ENCODE data around the gene MPG.
"Not testable (repeated sequence)": the region's sequence is repeated elsewhere in the genome, so short reads cannot be mapped to it uniquely, and the experiment has no call there.

The MPG gene, protein sequence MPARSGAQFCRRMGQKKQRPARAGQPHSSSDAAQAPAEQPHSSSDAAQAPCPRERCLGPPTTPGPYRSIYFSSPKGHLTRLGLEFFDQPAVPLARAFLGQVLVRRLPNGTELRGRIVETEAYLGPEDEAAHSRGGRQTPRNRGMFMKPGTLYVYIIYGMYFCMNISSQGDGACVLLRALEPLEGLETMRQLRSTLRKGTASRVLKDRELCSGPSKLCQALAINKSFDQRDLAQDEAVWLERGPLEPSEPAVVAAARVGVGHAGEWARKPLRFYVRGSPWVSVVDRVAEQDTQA

DNA sequence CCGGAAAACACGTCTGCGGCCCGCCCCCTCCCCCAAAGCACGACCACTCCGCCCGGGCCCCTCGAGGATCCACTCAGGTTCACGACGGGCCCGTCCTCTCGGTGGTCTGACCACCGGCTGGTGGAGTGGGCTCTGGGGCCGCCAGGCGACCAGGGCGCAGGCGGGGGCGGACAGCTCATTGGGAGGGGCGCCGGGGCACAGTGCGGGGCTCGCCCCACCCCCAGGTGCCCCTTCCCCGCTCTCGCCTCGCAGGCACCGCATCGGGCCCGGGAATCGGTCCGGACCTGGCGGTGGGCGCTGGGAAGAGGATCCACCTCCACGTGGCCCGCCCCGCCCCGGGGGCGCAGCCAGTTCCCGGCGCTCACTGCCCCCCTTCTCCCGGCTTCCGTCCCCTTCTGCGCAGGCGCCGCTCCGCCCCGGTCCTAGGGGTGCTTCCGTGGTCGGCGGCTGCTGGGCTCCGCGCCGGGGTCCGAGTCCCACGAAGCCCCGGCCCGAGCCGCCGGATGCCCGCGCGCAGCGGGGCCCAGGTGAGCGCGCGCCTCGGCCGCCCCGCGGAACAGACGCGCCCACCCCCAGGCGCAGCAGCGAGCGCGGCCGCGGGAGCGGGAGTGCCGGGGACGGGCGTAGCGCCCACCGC lies at the start of gene MPG:
TSS of gene MPG (plus strand) at position 419 of the 637 bp plus-strand sequence. CDS start at position 504, 85 bp downstream.
- in situ Hi-C loops (cut with MboI; ENCODE audit: low pct_unique_long_range_greater_than_20kb, low sequenced_read_pairs) = no loop called here
- DNase-seq = peak; percentile 59

- in situ Hi-C loops (cut with MboI; ENCODE audit: low pct_unique_long_range_greater_than_20kb, low sequenced_read_pairs); DNase-seq: not testable (repeated sequence)
These were observed 47.4 kb upstream of the MPG start for GRCh38 chr16:30627-31026.

DNA sequence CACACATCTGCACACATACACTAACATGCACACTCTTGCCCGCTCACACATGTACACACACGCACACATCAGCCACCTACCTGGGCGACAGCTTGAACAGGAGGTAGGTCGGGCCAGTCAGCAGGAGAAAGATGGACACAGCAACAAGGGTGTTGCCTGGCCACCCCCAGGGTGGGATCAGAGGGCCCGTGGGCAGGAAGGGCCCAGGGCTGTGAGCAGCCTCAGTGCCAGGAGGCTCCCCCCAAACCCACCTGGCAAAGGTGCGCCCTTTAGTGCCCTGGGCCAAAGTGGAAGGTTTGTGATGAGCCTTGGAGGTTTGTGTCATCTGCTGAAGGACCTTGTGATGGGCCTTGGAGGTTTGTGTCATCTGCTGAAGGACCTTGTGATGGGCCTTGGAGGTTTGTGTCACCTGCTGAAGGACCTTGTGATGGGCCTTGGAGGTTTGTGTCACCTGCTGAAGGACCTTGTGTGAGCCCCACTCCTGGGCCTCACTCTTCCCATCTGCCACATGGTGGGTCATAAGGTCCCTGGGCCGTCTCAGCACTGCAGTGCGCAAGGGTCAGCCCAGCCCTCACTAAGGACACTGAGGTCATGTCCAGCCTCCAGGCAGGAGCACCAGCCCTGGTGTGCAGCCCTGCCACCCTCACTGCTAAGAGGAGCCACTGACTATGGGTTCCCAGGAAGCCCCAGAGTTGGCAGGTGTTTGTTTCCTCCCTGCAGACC lies 44.7 kb upstream of the MPG start:
- DNase-seq; in situ Hi-C loops (cut with MboI; ENCODE audit: low pct_unique_long_range_greater_than_20kb, low sequenced_read_pairs): not testable (repeated sequence)

- DNase-seq = no peak
- in situ Hi-C loops (cut with MboI; ENCODE audit: low pct_unique_long_range_greater_than_20kb, low sequenced_read_pairs) = no loop called here
These were observed 44.0 kb upstream of the MPG start for GRCh38 chr16:33877-34647.

DNA sequence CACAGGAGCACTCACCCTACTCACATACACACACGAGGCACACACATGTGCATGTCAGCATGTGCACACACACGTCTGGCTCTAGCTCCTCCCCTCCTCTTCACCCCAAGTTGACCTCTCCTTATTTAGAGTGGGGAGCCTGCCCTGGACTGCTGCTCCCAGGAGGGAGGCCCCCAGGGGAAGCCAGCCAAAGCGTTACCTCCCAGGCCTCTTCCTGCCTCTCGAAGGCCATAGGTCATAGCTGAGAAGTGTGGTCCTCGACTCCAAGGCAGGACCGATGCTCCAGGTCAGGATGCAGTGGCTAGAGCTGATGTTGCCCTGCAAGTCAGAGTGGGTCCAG lies 43.4 kb upstream of the MPG start:
- no peak for DNase-seq
- in situ Hi-C loops (cut with MboI; ENCODE audit: low pct_unique_long_range_greater_than_20kb, low sequenced_read_pairs) = no loop called here

GRCh38 chr16:35011-35677 lies 42.9 kb upstream of the MPG start:
- peak; percentile 64 for DNase-seq
- in situ Hi-C loops (cut with MboI; ENCODE audit: low pct_unique_long_range_greater_than_20kb, low sequenced_read_pairs) = no loop called here

DNA sequence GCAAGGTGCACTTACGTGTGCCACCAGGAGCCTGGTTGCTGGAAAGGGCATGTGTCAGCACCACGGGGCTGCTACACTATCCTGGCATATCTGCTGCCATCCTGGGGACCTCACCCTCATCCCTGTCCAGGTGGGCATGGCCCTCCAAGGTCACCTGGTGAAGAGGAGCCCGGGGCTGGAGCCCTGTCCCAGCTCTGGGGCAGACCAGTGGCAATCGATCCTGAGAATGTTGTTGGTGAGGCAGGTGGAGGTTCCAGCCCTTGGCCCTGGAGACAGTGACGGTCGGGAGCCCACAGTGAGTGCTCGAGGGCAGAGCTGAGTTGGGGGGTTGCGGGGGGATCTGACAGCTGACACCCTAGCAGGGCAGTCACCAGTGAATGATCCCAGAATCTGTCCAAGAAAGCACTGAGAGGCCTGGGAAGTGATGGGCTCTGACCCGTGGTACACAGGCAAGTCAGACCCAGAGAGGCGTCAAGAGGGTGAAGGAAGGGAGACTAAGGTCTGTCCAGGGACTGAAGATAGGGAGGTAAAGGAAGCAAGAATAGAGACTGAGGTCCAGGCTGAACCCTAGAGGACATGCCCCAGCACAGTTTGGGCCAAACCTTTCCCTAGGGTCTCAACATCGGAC lies 42.2 kb upstream of the MPG start:
- no peak for DNase-seq
- in situ Hi-C loops (cut with MboI; ENCODE audit: low pct_unique_long_range_greater_than_20kb, low sequenced_read_pairs) = no loop called here

DNA sequence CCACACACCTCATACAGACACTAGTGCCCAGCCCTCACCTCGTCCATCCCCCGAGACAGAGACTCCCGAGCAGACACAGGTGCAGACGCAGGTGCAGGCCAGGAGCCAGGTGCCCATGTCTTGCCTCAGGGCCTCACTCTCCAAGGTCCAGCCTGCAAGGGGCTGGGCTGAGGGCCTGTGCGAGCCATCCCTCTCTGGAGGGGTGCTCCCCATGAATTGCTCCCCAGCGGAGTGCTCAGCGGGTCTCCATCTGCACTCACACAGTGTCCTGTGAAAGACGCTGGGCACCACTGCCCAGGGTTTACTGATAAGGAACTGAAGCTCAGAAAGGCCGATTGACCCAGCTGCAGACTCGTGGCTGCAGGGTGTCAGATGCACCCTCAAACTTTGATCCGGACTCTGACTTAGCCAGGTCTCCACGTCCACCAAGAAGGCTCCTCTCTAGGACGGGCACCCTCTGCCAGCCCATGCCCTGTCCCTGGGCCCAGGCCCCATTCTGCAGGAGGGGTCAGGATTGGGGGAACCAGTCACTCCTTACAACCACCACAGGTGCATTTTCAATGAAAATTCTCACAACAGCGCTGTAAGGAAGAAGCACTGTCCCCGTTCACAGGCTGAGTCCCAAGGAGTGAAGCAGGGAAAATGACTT lies 41.6 kb upstream of the MPG start:
- DNase-seq = no peak
- in situ Hi-C loops (cut with MboI; ENCODE audit: low pct_unique_long_range_greater_than_20kb, low sequenced_read_pairs) = no loop called here

- in situ Hi-C loops (cut with MboI; ENCODE audit: low pct_unique_long_range_greater_than_20kb, low sequenced_read_pairs) = no loop called here
- no peak for DNase-seq
These were observed 40.5 kb upstream of the MPG start for GRCh38 chr16:37511-37910.

DNA sequence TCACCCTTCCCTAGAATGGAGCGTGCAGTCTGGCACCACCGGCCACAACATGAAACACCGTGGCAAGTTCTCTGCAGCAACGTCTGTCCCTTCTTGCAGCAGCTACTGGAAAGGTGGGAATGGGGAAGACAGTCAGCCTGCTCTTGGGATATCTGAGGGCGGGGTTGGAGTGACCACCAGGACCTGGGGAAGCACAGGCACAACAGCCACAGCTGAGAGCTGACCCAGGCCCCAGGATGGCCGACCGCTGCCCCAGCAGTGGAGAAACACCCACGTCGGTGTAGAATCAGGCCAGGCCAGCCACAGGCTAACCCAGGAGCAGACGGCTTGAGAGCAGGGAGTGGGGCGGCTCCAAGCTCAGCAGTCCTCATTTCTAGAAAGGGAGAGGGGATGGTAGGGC lies 39.8 kb upstream of the MPG start:
- DNase-seq; in situ Hi-C loops (cut with MboI; ENCODE audit: low pct_unique_long_range_greater_than_20kb, low sequenced_read_pairs): not testable (repeated sequence)

DNA sequence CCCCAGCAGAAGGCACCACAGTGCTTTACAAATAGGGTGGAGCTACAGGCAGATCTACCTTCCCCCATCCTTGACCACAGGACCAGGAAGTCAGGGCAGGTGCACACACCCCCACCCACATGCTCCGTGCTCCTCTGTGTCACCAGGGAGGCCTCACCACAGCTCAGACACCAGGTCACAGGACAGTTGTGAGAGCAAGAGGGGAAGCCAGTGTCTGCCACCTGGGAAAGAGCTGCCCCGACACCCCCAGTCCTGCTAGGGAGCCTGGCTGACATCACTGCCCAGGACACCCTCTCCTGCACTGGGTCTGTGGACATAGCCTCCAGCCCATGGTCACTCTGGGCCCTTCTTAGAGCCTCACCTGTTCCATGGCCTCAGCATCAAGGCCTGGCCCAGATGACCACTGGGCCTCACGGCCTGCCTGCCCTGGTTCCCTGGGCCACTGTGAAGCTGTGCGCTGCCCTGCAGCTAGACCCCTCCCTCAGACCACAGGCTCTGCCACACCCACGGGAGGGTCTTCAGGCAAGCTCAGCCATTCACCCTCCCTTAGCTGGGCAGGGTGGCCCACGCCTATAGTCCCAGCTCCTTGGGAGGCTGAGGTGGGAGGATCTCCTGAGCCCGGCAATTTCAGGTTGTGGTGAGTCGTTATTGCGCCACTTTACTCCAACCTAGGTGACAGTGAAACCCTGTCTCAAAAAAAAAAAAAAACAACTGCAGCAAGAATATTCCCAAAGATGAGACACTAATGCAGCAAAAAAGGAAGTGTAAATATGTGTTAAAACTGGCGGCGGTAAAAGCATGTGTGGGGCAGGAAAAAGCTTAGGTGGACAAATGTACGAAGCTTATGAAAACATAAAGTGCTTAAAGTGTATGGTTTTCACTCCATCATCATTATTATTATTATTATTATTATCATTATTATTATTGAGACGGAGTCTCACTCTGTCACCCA lies 38.8 kb upstream of the MPG start:
- in situ Hi-C loops (cut with MboI; ENCODE audit: low pct_unique_long_range_greater_than_20kb, low sequenced_read_pairs) = no loop called here
- peak; percentile 56 for DNase-seq

DNA sequence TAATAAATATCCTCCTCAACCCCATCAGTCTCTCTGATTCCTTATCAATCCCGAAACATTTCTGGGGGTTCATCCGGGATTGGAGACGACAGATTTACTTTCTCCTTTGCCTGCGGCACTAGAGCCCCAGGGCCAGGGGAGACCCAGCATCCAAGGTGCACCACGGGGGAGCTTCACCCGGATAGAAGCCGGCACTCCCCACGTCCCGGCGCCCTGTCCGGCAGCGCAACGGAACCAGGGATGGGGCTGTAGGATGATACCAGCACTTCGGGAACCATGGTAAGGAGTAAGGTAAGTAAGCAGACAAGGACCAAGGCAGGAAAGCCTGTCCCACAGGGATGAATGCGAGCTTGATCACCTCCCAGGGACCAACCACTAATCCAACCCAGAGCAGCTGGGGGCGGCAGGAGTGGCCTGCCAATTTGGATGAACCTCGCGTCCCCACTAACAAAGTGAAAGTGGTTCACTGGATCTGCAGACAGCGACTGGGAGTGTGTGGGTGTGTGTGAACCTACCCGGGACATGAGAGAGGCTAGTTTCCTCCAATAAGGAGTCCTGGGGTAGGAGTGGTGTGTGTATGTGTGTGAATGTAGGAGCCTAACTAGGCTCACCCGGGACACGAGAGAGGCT lies 36.5 kb upstream of the MPG start:
- in situ Hi-C loops (cut with MboI; ENCODE audit: low pct_unique_long_range_greater_than_20kb, low sequenced_read_pairs) = no loop called here
- no peak for DNase-seq

- DNase-seq = no peak
- in situ Hi-C loops (cut with MboI; ENCODE audit: low pct_unique_long_range_greater_than_20kb, low sequenced_read_pairs) = no loop called here
These were observed 36.0 kb upstream of the MPG start for GRCh38 chr16:42069-42457.

DNA sequence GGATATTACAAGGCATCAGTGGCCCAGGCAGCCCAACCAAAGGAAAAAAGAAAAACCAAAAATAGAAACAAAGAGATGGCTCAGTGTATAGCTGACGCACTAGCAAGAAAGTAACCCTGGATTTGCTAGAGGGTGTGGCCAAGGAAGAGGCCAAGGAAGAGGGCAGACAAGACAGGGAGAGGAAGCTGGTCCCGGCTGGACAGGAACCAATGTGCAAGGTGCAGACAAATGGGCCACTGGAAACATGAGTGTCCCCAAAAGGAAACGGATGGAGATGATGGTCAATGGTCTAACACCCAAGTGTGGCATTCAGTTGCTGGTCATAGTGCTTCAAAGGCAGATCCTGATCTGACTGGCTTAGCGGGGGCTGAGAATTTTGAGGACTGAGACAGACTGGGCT lies 35.3 kb upstream of the MPG start:
- in situ Hi-C loops (cut with MboI; ENCODE audit: low pct_unique_long_range_greater_than_20kb, low sequenced_read_pairs) = no loop called here
- no peak for DNase-seq

- DNase-seq = no peak
- in situ Hi-C loops (cut with MboI; ENCODE audit: low pct_unique_long_range_greater_than_20kb, low sequenced_read_pairs) = no loop called here
These were observed 34.7 kb upstream of the MPG start for GRCh38 chr16:43294-43693.

GRCh38 chr16:44655-45054 lies 33.4 kb upstream of the MPG start:
- DNase-seq = no peak
- in situ Hi-C loops (cut with MboI; ENCODE audit: low pct_unique_long_range_greater_than_20kb, low sequenced_read_pairs) = no loop called here

- DNase-seq = no peak
- in situ Hi-C loops (cut with MboI; ENCODE audit: low pct_unique_long_range_greater_than_20kb, low sequenced_read_pairs) = no loop called here
These were observed 32.6 kb upstream of the MPG start for GRCh38 chr16:45454-45853.

All from KBM-7 (cell line).